Activated CD4-positive, alpha-beta T cell treated with anti-CD3 and anti-CD28 coated beads, Interleukin-2, amount 10 ng/mL, durations not matched to agents 24 days and 14 days (primary cell): ENCODE results near the gene CELSR3. TPM values are rescaled to one million over a fixed set of nuclear protein-coding genes. Genes with fewer than 3 reads are reported as not detected.

Source experiments
- DNase-seq: peaks from one replicate; pipeline ENCODE4 v3.0.0; 2022
- H3K27ac Mint-ChIP-seq: one replicate; pipeline ENCODE4 v1.8.0; 2022; ENCODE audit warnings: mild to moderate bottlenecking, mixed read lengths
- H3K27me3 Mint-ChIP-seq: one replicate; pipeline ENCODE4 v1.8.0; 2022; ENCODE audit warnings: mixed read lengths
- H3K36me3 Mint-ChIP-seq: one replicate; pipeline ENCODE4 v1.8.0; 2022; ENCODE audit warnings: low read depth, mild to moderate bottlenecking, mixed read lengths
- H3K4me1 Mint-ChIP-seq: one replicate; pipeline ENCODE4 v1.8.0; 2021; ENCODE audit warnings: mixed read lengths
- H3K4me3 Mint-ChIP-seq: one replicate; pipeline ENCODE4 v1.8.0; 2022; ENCODE audit warnings: mild to moderate bottlenecking, moderate library complexity, mixed read lengths
- H3K9me3 Mint-ChIP-seq: one replicate; pipeline ENCODE4 v1.8.0; 2021; ENCODE audit warnings: mixed read lengths
- intact Hi-C: fragments of 100-400 bp; cut with micrococcal nuclease; formaldehyde crosslinking; loops from one replicate; pipeline ENCODE4 v1.15.1; 2023
- total RNA-seq: library from RNA; stranded (reverse); gene quantifications from 2 replicates; pipeline ENCODE4 v1.2.3, GENCODE V29; 2022

Gene CELSR3
- total RNA-seq, 1 donor from 2014 or later, result 14.5 TPM

DNA sequence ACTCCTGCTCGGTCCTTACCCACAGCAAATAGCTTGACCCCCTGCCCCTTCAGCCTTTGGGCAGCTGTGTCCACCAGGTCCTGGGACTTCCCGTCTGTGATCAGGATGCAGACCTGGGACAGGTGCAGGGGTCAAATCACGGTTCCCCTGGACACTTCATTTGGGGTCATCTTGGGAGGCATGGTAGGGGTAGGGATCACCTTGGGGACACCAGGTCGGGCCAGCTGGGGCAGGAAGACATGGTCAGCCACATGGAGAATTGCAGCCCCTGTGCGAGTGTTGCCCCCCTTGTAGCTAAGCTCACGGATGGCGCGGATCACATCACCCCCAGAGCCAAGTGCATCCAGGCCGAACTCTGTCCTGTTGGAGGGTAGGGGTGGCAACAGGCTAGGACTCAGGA is 69.3 kb downstream of the CELSR3 start:
- Mint-ChIP-seq H3K36me3 (peaks cover 7% of the 10 kb centered on the region), H3K4me1 (peaks cover 2% of the 10 kb centered on the region), H3K4me3 (no peak overlapping the region), H3K27ac (no peak overlapping the region), H3K27me3 (peaks cover 30% of the 10 kb centered on the region), H3K9me3 (no peaks in the 10 kb centered on the region)
- no peak for DNase-seq
- intact Hi-C loops, result no loop called here

DNA sequence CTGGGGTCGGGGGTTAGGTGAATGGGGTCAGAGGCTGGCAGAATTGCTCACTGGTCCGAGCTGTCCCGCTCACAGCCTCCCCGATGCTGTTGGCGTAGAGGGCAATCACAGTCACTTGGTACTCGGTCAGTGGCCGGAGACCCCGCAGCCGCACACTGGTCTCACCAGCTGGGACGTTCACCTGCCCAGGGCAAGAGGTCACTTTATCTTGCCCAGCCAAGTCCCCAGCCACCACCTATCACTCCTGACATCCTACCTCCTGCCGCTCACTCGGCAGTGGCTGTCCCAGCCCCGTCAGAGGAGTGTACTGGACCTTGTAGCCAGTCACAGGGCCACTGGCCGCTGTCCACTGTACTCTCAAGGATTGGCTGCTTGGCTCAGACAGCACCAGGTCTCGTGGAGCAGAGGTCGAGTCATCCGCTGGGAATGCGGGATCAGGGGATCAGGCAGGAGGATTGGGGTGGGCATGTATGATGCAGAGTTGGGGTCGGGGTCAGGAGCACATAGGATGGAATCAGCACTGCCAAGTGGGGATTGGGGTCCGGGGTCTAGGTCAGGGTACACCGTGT is 70.1 kb downstream of the CELSR3 start:
- no peak for DNase-seq
- intact Hi-C loops, result no loop called here
- no peak overlapping the region for H3K4me3 Mint-ChIP-seq

DNA sequence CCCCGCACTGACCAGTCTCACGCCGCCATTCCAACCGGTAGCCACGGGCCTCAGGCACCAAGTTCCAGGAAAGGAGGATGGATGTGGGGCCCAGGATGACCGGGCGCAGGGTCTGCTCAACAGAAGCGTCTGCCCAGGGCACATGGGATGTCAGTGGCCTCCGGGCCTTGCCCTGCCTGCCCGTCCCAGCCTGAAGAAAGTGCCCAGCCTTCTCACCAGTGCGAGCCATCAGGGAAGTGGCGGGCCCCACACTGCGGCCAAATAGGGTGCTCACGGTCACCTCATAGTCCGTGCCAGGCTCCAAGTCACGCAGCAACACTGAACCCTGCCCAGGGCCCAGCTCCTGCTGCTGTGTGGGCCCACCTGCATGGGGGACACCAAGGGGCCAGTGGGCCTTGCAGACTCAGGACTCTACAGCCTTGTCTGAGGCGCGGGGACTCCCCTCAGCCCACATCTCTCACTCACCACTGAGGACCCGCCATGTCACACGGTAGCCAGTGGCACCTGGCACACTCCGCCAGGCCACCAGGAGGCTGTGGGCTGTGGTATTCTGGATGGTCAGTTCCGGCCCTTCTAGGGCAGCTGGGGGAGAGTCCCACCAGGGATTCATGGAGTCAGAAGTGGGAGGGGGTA is 70.7 kb downstream of the CELSR3 start:
- Mint-ChIP-seq H3K9me3 (no peaks in the 10 kb centered on the region), H3K27me3 (peaks cover 30% of the 10 kb centered on the region), H3K4me1 (peaks cover 2% of the 10 kb centered on the region), H3K27ac (no peak overlapping the region), H3K36me3 (peaks cover 3% of the 10 kb centered on the region), H3K4me3 (no peak overlapping the region)
- no peak for DNase-seq
- intact Hi-C loops, result no loop called here

More for the DNA sequence above, 70.1 kb downstream of the CELSR3 start:
- H3K27ac Mint-ChIP-seq, result no peak overlapping the region
- peaks cover 30% of the 10 kb centered on the region for H3K27me3 Mint-ChIP-seq
- peaks cover 7% of the 10 kb centered on the region for H3K36me3 Mint-ChIP-seq
- H3K9me3 Mint-ChIP-seq, result no peaks in the 10 kb centered on the region
- peaks cover 2% of the 10 kb centered on the region for H3K4me1 Mint-ChIP-seq

GRCh38 chr3:48591436-48591835 is 71.2 kb downstream of the CELSR3 start:
- intact Hi-C loops, result no loop called here
- Mint-ChIP-seq H3K36me3 (peaks cover 3% of the 10 kb centered on the region), H3K4me1 (peaks cover 2% of the 10 kb centered on the region), H3K9me3 (no peaks in the 10 kb centered on the region), H3K27me3 (peaks cover 30% of the 10 kb centered on the region), H3K4me3 (no peak overlapping the region), H3K27ac (no peak overlapping the region)
- no peak for DNase-seq

GRCh38 chr3:48588230-48588629 is 74.5 kb downstream of the CELSR3 start:
- DNase-seq, result no peak
- intact Hi-C loops, result no loop called here

GRCh38 chr3:48587686-48588085 is 75.0 kb downstream of the CELSR3 start:
- no peaks in the 10 kb centered on the region for H3K4me1 Mint-ChIP-seq
- DNase-seq, result no peak
- no peak overlapping the region for H3K4me3 Mint-ChIP-seq
- no peak overlapping the region for H3K27ac Mint-ChIP-seq
- peaks cover 15% of the 10 kb centered on the region for H3K27me3 Mint-ChIP-seq
- intact Hi-C loops, result no loop called here
- no peaks in the 10 kb centered on the region for H3K9me3 Mint-ChIP-seq
- no peaks in the 10 kb centered on the region for H3K36me3 Mint-ChIP-seq

More at GRCh38 chr3:48588230-48588629, 74.5 kb downstream of the CELSR3 start:
- Mint-ChIP-seq H3K36me3 (no peaks in the 10 kb centered on the region), H3K27me3 (peaks cover 15% of the 10 kb centered on the region), H3K9me3 (no peaks in the 10 kb centered on the region), H3K4me1 (no peaks in the 10 kb centered on the region), H3K27ac (no peak overlapping the region), H3K4me3 (no peak overlapping the region)

Other genes with a start within 250 kb of the CELSR3 start
- 5.7 and 6.5 TPM in 2 replicates for gene PLXNB1, start 232.8 kb downstream of the CELSR3 start, total RNA-seq
- gene CCDC51, start 222.8 kb downstream of the CELSR3 start, total RNA-seq, result 24.4 and 25.9 TPM in 2 replicates
- gene TMA7, start 222.6 kb downstream of the CELSR3 start, total RNA-seq, result 272 and 275 TPM in 2 replicates
- 18.3 and 20.0 TPM in 2 replicates for gene ATRIP, start 216.1 kb downstream of the CELSR3 start, total RNA-seq
- gene SHISA5, start 158.7 kb downstream of the CELSR3 start, total RNA-seq, result 79.1 and 84.9 TPM in 2 replicates
- 38.2 and 44.0 TPM in 2 replicates for gene PFKFB4, start 106.1 kb downstream of the CELSR3 start, total RNA-seq
- not detected in 2 replicates for gene UCN2, start 99.1 kb downstream of the CELSR3 start, total RNA-seq
- gene COL7A1, start 67.6 kb downstream of the CELSR3 start, total RNA-seq, result 0.56 and 0.62 TPM in 2 replicates
- gene UQCRC1, start 53.2 kb downstream of the CELSR3 start, total RNA-seq, result 224 and 235 TPM in 2 replicates
- 0.64 and 0.89 TPM in 2 replicates for gene TMEM89, start 41.1 kb downstream of the CELSR3 start, total RNA-seq
- 57.2 and 58.2 TPM in 2 replicates for gene SLC26A6, start 27.4 kb downstream of the CELSR3 start, total RNA-seq
- 53.1 and 54.1 TPM in 2 replicates for gene NCKIPSD, start 23.0 kb upstream of the CELSR3 start, total RNA-seq
- gene IP6K2, start 54.3 kb upstream of the CELSR3 start, total RNA-seq, result 57.9 and 58.4 TPM in 2 replicates
- 31.9 and 39.4 TPM in 2 replicates for gene PRKAR2A, start 185.0 kb upstream of the CELSR3 start, total RNA-seq
- gene SLC25A20, start 236.0 kb upstream of the CELSR3 start, total RNA-seq, result 13.8 and 15.6 TPM in 2 replicates